Neural cell (in vitro differentiated cells): ENCODE data around the gene RBM19. TPM values are rescaled to one million over a fixed set of nuclear protein-coding genes. Genes with fewer than 3 reads are reported as not detected.

Source experiments
- H2AFZ ChIP-seq: fragments of 200-600, 300-800 bp; sonication (generic), shearing (Covaris generic); 2 replicates; pipeline ENCODE4 v1.6.0; 2014; ENCODE audit warnings: low read depth, mild to moderate bottlenecking, antibody characterized with exemption, low read length, moderate library complexity
- H3F3A ChIP-seq: fragments of 200-600 bp; shearing (Covaris generic); 2 replicates; pipeline ENCODE4 v1.6.1; 2016; ENCODE audit warnings: mild to moderate bottlenecking, moderate library complexity, mixed read lengths, antibody characterized with exemption, low read length; ENCODE audit not compliant: insufficient read depth, poor library complexity, severe bottlenecking
- H3K27ac ChIP-seq: fragments of 200-600, 300-800 bp; sonication (generic), shearing (Covaris generic); 2 replicates; pipeline ENCODE4 v1.5.1; 2014; ENCODE audit warnings: mild to moderate bottlenecking, low read length, moderate library complexity
- H3K27me3 ChIP-seq: fragments of 300-800, 200-600 bp; sonication (generic), shearing (Covaris generic); 2 replicates; pipeline ENCODE4 v1.6.0; 2014; ENCODE audit warnings: mild to moderate bottlenecking, low read depth, low read length, moderate library complexity; ENCODE audit not compliant: insufficient read depth
- H3K36me3 ChIP-seq: fragments of 300-800, 200-600 bp; sonication (generic), shearing (Covaris generic); 2 replicates; pipeline ENCODE4 v1.5.1; 2014; ENCODE audit warnings: mild to moderate bottlenecking, antibody characterized with exemption, low read length, moderate library complexity; ENCODE audit not compliant: insufficient read depth
- H3K4me2 ChIP-seq: fragments of 300-800, 200-600 bp; sonication (generic), shearing (Covaris generic); 2 replicates; pipeline ENCODE4 v1.6.0; 2014; ENCODE audit warnings: mild to moderate bottlenecking, low read length
- H3K4me3 ChIP-seq: fragments of 300-800, 200-600 bp; sonication (generic), shearing (Covaris generic); 2 replicates; pipeline ENCODE4 v1.5.1; 2014; ENCODE audit warnings: mild to moderate bottlenecking, low read length, moderate library complexity
- H3K79me2 ChIP-seq: fragments of 200-600 bp; shearing (Covaris generic); replicated peaks from 2 replicates; pipeline ENCODE4 v1.6.0; 2014; ENCODE audit warnings: mild to moderate bottlenecking, low read length, moderate library complexity; ENCODE audit not compliant: insufficient read depth
- H3K9ac ChIP-seq: fragments of 300-800, 200-600 bp; sonication (generic), shearing (Covaris generic); 2 replicates; pipeline ENCODE4 v1.6.1; 2016; ENCODE audit warnings: mild to moderate bottlenecking, low read length, mixed read lengths
- H3K9me2 ChIP-seq: fragments of 200-600 bp; shearing (Covaris generic); 2 replicates; pipeline ENCODE4 v1.6.1; 2016; ENCODE audit warnings: mild to moderate bottlenecking, low read length, mixed read lengths; ENCODE audit not compliant: insufficient read depth
- H3K9me3 ChIP-seq: fragments of 200-600, 300-800 bp; sonication (generic), shearing (Covaris generic); 2 replicates; pipeline ENCODE4 v1.6.1; 2016; ENCODE audit warnings: mild to moderate bottlenecking, mixed run types, low read length, moderate library complexity, mixed read lengths
- H4K20me1 ChIP-seq: fragments of 200-600 bp; shearing (Covaris generic); 2 replicates; pipeline ENCODE4 v1.6.1; 2016; ENCODE audit warnings: mild to moderate bottlenecking, mixed run types; ENCODE audit not compliant: insufficient read depth
- CTCF ChIP-seq: fragments of 450-650 bp; IDR thresholded peaks from 2 replicates; pipeline ENCODE4 v1.5.1; 2014; ENCODE audit warnings: antibody characterized with exemption, mild to moderate bottlenecking, moderate library complexity; ENCODE audit not compliant: poor library complexity, severe bottlenecking
- EP300 ChIP-seq: fragments of 450-650 bp; conservative IDR thresholded peaks from 2 replicates; pipeline ENCODE4 v1.6.1; 2014; ENCODE audit warnings: antibody characterized with exemption, mild to moderate bottlenecking, moderate library complexity; ENCODE audit not compliant: poor library complexity, severe bottlenecking
- EZH2 ChIP-seq: fragments of 200-600, 300-800 bp; shearing (Covaris generic), sonication (generic); IDR thresholded peaks from 2 replicates; pipeline ENCODE4 v1.6.1; 2014; ENCODE audit warnings: antibody characterized with exemption, low read length, borderline replicate concordance, mild to moderate bottlenecking; ENCODE audit not compliant: insufficient read depth, poor library complexity, severe bottlenecking
- MXI1 ChIP-seq: fragments of 450-650 bp; conservative IDR thresholded peaks from 2 replicates; pipeline ENCODE4 v1.6.1; 2014; ENCODE audit warnings: antibody characterized with exemption, mild to moderate bottlenecking; ENCODE audit not compliant: poor library complexity, severe bottlenecking
- POLR2AphosphoS5 ChIP-seq: IDR thresholded peaks from 2 replicates; pipeline ENCODE4 v1.6.1; 2012
- RAD21 ChIP-seq: fragments of 450-650 bp; conservative IDR thresholded peaks from 2 replicates; pipeline ENCODE4 v1.6.1; 2014; ENCODE audit warnings: antibody characterized with exemption, mild to moderate bottlenecking, moderate library complexity
- SMC3 ChIP-seq: fragments of 450-650 bp; conservative IDR thresholded peaks from 2 replicates; pipeline ENCODE4 v1.6.1; 2014; ENCODE audit warnings: antibody characterized with exemption, mild to moderate bottlenecking, moderate library complexity; ENCODE audit not compliant: poor library complexity
- TAF1 ChIP-seq: IDR thresholded peaks from 2 replicates; pipeline ENCODE4 v1.6.1; 2012; ENCODE audit warnings: low read depth
- polyA plus RNA-seq: library from polyadenylated mRNA; depleted of rRNA; stranded (reverse); fragments of >200 nt; gene quantifications from 2 replicates; pipeline ENCODE4 v1.2.3, GENCODE V29; 2014
- TF ChIP-seq, protein P1 (sequence below): IDR thresholded peaks from 2 replicates; pipeline ENCODE4 v1.6.1; 2012; ENCODE audit warnings: borderline replicate concordance

RBM19 gene
- polyA plus RNA-seq, 1 donor from 2014 or later: 14.2 TPM

GRCh38 chr12:113852695-113853490 lies 113.2 kb downstream of the RBM19 start:
- Histone ChIP-seq H3K4me3 (no peak overlapping the region), H3F3A (no peaks in the 10 kb centered on the region), H3K4me2 (no peak overlapping the region), H3K36me3 (no peaks in the 10 kb centered on the region), H3K79me2 (no peaks in the 10 kb centered on the region), H3K27ac (no peak overlapping the region), H3K9ac (no peak overlapping the region), H3K27me3 (no peaks in the 10 kb centered on the region), H4K20me1 (no peaks in the 10 kb centered on the region), H3K9me2 (no peaks in the 10 kb centered on the region), H3K9me3 (no peaks in the 10 kb centered on the region), H2AFZ (no peak overlapping the region)
- TF ChIP-seq EZH2: no peak
- no peak for TF ChIP-seq RAD21
- no peak for TF ChIP-seq MXI1
- TF ChIP-seq POLR2AphosphoS5: no peak
- no peak for TF ChIP-seq EP300

DNA sequence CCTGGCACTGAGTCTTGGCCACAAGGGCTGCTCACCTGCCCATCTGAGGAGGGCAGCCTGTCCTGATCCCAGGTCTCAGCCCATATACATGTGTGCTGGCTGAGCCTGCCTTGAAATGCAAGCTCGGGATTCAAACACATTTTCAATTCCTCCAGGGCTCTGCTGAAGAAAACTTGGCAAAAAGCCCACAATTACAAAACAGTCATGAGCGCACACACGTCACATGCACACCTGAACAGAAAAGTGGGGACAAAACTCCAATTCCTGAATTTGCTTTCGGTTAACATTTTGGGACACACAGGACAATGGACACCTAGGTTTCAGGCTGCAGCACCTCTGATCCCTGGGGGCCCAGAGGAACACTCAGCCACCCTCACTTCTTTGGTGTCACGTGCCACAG lies 113.9 kb downstream of the RBM19 start:
- no peaks in the 10 kb centered on the region for H3F3A ChIP-seq
- H3K4me2 ChIP-seq: no peak overlapping the region
- no peak overlapping the region for H2AFZ ChIP-seq
- no peaks in the 10 kb centered on the region for H3K9me2 ChIP-seq
- H4K20me1 ChIP-seq: no peaks in the 10 kb centered on the region
- H3K79me2 ChIP-seq: no peaks in the 10 kb centered on the region
- H3K9ac ChIP-seq: no peak overlapping the region
- H3K27ac ChIP-seq: no peak overlapping the region
- no peak overlapping the region for H3K4me3 ChIP-seq
- TF ChIP-seq SMC3 (no peak), EP300 (no peak), POLR2AphosphoS5 (no peak), TAF1 (no peak), EZH2 (no peak), RAD21 (no peak), CTCF (no peak), MXI1 (no peak)
- TF ChIP-seq, protein P1, sequence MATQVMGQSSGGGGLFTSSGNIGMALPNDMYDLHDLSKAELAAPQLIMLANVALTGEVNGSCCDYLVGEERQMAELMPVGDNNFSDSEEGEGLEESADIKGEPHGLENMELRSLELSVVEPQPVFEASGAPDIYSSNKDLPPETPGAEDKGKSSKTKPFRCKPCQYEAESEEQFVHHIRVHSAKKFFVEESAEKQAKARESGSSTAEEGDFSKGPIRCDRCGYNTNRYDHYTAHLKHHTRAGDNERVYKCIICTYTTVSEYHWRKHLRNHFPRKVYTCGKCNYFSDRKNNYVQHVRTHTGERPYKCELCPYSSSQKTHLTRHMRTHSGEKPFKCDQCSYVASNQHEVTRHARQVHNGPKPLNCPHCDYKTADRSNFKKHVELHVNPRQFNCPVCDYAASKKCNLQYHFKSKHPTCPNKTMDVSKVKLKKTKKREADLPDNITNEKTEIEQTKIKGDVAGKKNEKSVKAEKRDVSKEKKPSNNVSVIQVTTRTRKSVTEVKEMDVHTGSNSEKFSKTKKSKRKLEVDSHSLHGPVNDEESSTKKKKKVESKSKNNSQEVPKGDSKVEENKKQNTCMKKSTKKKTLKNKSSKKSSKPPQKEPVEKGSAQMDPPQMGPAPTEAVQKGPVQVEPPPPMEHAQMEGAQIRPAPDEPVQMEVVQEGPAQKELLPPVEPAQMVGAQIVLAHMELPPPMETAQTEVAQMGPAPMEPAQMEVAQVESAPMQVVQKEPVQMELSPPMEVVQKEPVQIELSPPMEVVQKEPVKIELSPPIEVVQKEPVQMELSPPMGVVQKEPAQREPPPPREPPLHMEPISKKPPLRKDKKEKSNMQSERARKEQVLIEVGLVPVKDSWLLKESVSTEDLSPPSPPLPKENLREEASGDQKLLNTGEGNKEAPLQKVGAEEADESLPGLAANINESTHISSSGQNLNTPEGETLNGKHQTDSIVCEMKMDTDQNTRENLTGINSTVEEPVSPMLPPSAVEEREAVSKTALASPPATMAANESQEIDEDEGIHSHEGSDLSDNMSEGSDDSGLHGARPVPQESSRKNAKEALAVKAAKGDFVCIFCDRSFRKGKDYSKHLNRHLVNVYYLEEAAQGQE: no peak
- no peaks in the 10 kb centered on the region for H3K9me3 ChIP-seq
- no peaks in the 10 kb centered on the region for H3K36me3 ChIP-seq
- no peaks in the 10 kb centered on the region for H3K27me3 ChIP-seq
